ENCODE data around the gene CDKN2B.
A peak's percentile ranks its signal among the peaks of the same experiment; 100 is the strongest.

CDKN2B gene

DNA sequence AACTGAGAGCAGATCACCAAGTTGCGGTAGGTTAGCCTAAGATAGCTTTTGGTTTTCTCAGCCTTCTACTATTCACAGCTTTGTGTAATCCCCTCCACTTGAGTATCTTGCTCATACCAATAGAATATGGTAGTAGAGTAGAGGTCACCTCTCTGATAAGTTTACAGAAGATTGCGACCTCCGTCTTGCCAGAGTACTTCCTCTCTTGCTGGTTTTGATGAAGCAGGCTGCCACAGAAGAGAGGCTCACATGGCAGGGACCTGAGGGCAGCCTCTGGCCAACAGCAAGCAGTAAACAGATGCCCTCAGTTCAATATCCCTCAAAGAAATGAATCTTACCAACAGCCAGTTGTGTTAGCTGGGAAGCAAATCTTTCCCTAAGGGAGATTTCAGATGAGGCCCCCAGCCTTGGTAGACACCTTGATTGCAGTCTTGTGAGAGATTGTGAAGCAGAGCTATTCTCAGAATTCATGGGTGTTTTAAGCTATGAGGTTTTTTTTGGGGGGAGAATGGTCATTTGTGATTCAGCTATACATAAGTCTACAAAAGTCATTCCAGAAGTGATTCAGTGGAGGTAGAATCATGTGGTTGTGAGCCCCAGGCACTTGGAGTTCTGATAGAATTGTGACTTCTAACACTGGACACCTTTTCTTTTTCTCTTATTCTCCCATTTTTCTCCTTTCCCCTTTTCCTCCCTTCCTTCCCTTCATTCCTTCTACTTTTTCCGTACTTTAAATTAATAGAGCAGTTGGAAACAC is 22.7 kb upstream of the CDKN2B start:
- TF ChIP-seq NFIC (IDR thresholded peaks at IDR 0.05) = no peak
- no peak for TF ChIP-seq YY1 (IDR thresholded peaks at IDR 0.05; ENCODE audit: low read depth)
- TF ChIP-seq CREB1 (IDR thresholded peaks at IDR 0.05; ENCODE audit: low read depth) = no peak
- no peak for TF ChIP-seq TCF12 (IDR thresholded peaks at IDR 0.05; ENCODE audit: low read depth)
- TF ChIP-seq TAF1 (IDR thresholded peaks at IDR 0.05; ENCODE audit: low read depth) = no peak
- no peak for TF ChIP-seq CEBPB (IDR thresholded peaks at IDR 0.05)
- no peak for TF ChIP-seq EGR1 (IDR thresholded peaks at IDR 0.05)

DNA sequence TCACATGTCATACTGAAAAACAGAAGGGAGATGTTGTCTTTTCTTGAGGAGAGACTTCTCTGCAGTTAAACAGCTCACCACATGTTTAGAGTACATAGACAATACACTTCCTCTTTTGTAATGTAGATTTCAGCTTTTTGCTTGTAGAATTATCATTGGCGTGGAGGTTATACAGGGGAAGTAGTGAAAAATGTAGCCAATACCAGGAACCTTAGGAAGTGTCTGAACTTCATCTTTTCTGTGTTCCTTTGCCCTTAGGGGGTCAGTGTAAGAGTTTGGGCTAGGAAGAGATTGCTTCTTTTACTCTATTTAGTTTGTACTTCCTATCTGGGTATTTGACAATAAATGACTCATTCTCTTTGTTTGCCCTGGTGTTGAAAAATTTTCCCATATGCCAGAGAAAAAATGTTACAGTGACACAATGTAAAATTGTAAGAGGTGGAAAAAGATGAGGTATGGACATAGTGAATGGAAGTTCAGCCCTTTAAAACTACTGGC is 21.0 kb upstream of the CDKN2B start:
- TF ChIP-seq CEBPB (IDR thresholded peaks at IDR 0.05) (peak; percentile 55; the same call in 1 of the 2 replicates), EGR1 (IDR thresholded peaks at IDR 0.05) (no peak)

DNA sequence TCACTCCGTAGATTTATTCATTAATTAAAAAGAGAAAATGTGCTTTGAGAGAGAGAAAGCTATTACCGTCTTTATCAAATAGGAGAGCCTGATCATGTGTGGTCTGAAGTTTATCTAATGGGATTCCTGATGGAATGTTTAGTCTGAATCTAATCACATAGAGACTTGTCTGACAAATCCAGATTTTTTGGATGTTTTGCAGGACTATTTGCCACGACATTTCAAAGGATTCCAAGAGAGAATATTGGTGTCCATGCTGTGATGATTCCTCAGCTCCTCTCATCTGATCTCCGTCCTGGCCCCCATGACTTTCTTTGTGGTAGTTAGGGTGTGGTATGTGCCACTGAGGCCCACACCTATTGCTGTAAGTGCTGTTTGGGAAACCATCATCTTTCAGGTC is 20.1 kb upstream of the CDKN2B start:
- TF ChIP-seq TCF12 (IDR thresholded peaks at IDR 0.05; ENCODE audit: low read depth) (no peak), YY1 (IDR thresholded peaks at IDR 0.05; ENCODE audit: low read depth) (no peak), CREB1 (IDR thresholded peaks at IDR 0.05; ENCODE audit: low read depth) (no peak), TEAD4 (IDR thresholded peaks at IDR 0.05) (no peak), FOXM1 (IDR thresholded peaks at IDR 0.05; ENCODE audit: borderline replicate concordance, low read depth) (no peak), EP300 (IDR thresholded peaks at IDR 0.05; ENCODE audit: borderline replicate concordance) (no peak), NFIC (IDR thresholded peaks at IDR 0.05) (no peak)

DNA sequence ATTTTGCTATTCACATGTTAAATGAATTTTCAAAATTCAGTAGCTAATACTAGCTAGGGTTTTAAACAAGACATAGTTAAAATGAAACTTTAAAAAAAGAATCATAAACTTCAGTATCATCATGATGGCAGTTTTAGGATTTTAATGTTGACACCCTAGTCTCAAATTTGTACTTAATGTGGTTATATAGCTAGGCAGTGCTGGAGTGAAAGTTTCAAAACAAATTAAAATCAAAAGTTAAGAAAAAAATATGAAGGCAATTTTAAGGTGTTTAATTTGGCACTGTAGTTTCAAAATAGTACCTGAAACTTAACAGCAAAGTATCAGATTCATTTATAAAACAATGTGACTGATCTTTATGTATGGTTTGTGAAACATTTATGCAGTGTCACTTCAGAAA is 19.3 kb upstream of the CDKN2B start:
- no peak for TF ChIP-seq TCF12 (IDR thresholded peaks at IDR 0.05; ENCODE audit: low read depth)
- TF ChIP-seq, protein P1, sequence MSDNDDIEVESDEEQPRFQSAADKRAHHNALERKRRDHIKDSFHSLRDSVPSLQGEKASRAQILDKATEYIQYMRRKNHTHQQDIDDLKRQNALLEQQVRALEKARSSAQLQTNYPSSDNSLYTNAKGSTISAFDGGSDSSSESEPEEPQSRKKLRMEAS (IDR thresholded peaks at IDR 0.05) = no peak
- TF ChIP-seq, protein P2, sequence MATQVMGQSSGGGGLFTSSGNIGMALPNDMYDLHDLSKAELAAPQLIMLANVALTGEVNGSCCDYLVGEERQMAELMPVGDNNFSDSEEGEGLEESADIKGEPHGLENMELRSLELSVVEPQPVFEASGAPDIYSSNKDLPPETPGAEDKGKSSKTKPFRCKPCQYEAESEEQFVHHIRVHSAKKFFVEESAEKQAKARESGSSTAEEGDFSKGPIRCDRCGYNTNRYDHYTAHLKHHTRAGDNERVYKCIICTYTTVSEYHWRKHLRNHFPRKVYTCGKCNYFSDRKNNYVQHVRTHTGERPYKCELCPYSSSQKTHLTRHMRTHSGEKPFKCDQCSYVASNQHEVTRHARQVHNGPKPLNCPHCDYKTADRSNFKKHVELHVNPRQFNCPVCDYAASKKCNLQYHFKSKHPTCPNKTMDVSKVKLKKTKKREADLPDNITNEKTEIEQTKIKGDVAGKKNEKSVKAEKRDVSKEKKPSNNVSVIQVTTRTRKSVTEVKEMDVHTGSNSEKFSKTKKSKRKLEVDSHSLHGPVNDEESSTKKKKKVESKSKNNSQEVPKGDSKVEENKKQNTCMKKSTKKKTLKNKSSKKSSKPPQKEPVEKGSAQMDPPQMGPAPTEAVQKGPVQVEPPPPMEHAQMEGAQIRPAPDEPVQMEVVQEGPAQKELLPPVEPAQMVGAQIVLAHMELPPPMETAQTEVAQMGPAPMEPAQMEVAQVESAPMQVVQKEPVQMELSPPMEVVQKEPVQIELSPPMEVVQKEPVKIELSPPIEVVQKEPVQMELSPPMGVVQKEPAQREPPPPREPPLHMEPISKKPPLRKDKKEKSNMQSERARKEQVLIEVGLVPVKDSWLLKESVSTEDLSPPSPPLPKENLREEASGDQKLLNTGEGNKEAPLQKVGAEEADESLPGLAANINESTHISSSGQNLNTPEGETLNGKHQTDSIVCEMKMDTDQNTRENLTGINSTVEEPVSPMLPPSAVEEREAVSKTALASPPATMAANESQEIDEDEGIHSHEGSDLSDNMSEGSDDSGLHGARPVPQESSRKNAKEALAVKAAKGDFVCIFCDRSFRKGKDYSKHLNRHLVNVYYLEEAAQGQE (IDR thresholded peaks at IDR 0.05; ENCODE audit: low read depth) = no peak
- no peak for TF ChIP-seq CEBPB (IDR thresholded peaks at IDR 0.05)
- TF ChIP-seq CREB1 (IDR thresholded peaks at IDR 0.05; ENCODE audit: low read depth) = no peak
- no peak for TF ChIP-seq EP300 (IDR thresholded peaks at IDR 0.05; ENCODE audit: borderline replicate concordance)

DNA sequence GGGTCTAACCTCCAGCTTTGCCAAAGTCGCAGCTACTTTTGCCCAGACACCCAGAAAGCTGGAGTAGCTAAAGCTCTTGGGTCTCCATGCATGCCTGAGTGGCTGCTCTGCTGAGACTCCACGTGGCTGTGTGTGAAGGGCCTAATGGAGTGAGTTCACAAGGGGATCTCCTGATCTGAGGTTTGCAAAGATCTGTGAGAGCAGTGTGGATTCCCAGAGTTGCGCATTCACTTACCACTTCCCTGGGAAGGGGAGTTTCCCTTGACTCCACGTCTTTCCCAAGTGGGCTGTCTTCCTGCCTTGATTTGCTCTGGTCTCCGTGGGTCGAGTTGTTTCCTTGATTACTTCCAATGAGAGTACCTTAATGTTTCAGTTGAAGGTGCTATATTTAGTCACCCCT is 17.6 kb upstream of the CDKN2B start:
- TF ChIP-seq EP300 (IDR thresholded peaks at IDR 0.05; ENCODE audit: borderline replicate concordance) = no peak
- TF ChIP-seq FOXM1 (IDR thresholded peaks at IDR 0.05; ENCODE audit: borderline replicate concordance, low read depth) = no peak
- TF ChIP-seq YY1 (IDR thresholded peaks at IDR 0.05; ENCODE audit: low read depth) = no peak
- TF ChIP-seq, protein P1 (IDR thresholded peaks at IDR 0.05) = no peak
- TF ChIP-seq NFIC (IDR thresholded peaks at IDR 0.05) = no peak
- TF ChIP-seq TAF1 (IDR thresholded peaks at IDR 0.05; ENCODE audit: low read depth) = no peak
- no peak for TF ChIP-seq TEAD4 (IDR thresholded peaks at IDR 0.05)
- no peak for TF ChIP-seq TCF12 (IDR thresholded peaks at IDR 0.05; ENCODE audit: low read depth)
- no peak for TF ChIP-seq EGR1 (IDR thresholded peaks at IDR 0.05)
- no peak for TF ChIP-seq CREB1 (IDR thresholded peaks at IDR 0.05; ENCODE audit: low read depth)
- TF ChIP-seq, protein P3, sequence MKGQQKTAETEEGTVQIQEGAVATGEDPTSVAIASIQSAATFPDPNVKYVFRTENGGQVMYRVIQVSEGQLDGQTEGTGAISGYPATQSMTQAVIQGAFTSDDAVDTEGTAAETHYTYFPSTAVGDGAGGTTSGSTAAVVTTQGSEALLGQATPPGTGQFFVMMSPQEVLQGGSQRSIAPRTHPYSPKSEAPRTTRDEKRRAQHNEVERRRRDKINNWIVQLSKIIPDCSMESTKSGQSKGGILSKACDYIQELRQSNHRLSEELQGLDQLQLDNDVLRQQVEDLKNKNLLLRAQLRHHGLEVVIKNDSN (IDR thresholded peaks at IDR 0.05) = no peak
- no peak for TF ChIP-seq RAD21 (IDR thresholded peaks at IDR 0.05; ENCODE audit: low read depth)
- TF ChIP-seq, protein P2 (IDR thresholded peaks at IDR 0.05; ENCODE audit: low read depth) = no peak
- no peak for TF ChIP-seq ZBTB7A (IDR thresholded peaks at IDR 0.05; ENCODE audit: low read depth)
- TF ChIP-seq CEBPB (IDR thresholded peaks at IDR 0.05) = no peak

DNA sequence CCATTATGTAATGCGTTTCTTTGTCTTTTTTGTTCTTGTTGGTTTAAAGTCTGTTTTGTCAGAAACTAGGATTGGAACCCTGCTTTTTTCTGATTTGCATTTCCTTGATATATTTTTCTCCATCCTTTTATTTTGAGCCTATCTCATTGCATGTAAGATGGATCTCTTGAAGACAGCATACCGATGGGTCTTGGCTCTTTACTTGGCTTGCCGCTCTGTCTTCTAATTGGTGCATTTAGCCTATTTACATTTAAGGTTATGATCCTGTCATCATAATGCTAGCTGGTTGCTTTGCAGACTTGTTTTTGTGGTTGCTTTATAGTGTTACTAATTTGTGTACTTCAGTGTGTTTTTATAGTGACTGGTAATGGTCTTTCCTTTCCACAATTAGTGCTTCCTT is 13.3 kb upstream of the CDKN2B start:
- TF ChIP-seq CREB1 (IDR thresholded peaks at IDR 0.05; ENCODE audit: low read depth) (no peak), TAF1 (IDR thresholded peaks at IDR 0.05; ENCODE audit: low read depth) (no peak), CEBPB (IDR thresholded peaks at IDR 0.05) (no peak), TCF12 (IDR thresholded peaks at IDR 0.05; ENCODE audit: low read depth) (no peak), EP300 (IDR thresholded peaks at IDR 0.05; ENCODE audit: borderline replicate concordance) (no peak), ZBTB7A (IDR thresholded peaks at IDR 0.05; ENCODE audit: low read depth) (no peak), NFIC (IDR thresholded peaks at IDR 0.05) (no peak), TEAD4 (IDR thresholded peaks at IDR 0.05) (no peak), YY1 (IDR thresholded peaks at IDR 0.05; ENCODE audit: low read depth) (no peak), FOXM1 (IDR thresholded peaks at IDR 0.05; ENCODE audit: borderline replicate concordance, low read depth) (no peak), RAD21 (IDR thresholded peaks at IDR 0.05; ENCODE audit: low read depth) (no peak), EGR1 (IDR thresholded peaks at IDR 0.05) (no peak)
- TF ChIP-seq, protein P3 (IDR thresholded peaks at IDR 0.05) = no peak
- TF ChIP-seq, protein P2 (IDR thresholded peaks at IDR 0.05; ENCODE audit: low read depth) = no peak
- TF ChIP-seq, protein P1 (IDR thresholded peaks at IDR 0.05) = no peak
